GM06990 (cell line): ENCODE data around the gene LY9.
A peak's percentile ranks its signal among the peaks of the same experiment; 100 is the strongest.

Experiments
- DNase-seq: peaks from one replicate; pipeline ENCODE4 v3.0.0-alpha.2; 2011; ENCODE audit not compliant: insufficient read length; ENCODE audit errors: extremely low read depth
- H3K27me3 ChIP-seq: replicated peaks from 2 replicates; pipeline ENCODE4 v1.6.0; 2011; ENCODE audit warnings: low read length; ENCODE audit not compliant: control insufficient read depth, insufficient read depth
- H3K36me3 ChIP-seq: 2 replicates; pipeline ENCODE4 v1.5.1; 2011; ENCODE audit warnings: low read length; ENCODE audit not compliant: control insufficient read depth, insufficient read depth
- H3K4me3 ChIP-seq: replicated peaks from 2 replicates; pipeline ENCODE4 v1.5.1; 2011; ENCODE audit warnings: low read depth, mild to moderate bottlenecking, control low read depth, low read length
- TF ChIP-seq, protein P1 (sequence below): IDR thresholded peaks from 2 replicates; pipeline ENCODE4 v1.5.1; 2011; ENCODE audit warnings: low read length, control low read depth, mild to moderate bottlenecking, inconsistent platforms; ENCODE audit not compliant: insufficient read depth, poor library complexity, severe bottlenecking

LY9 gene

GRCh38 chr1:160814856-160815255, 18.9 kb downstream of the LY9 start:
- Histone ChIP-seq H3K36me3 (no peaks in the 10 kb centered on the region; the same call in 1 of the 2 replicates), H3K4me3 (no peak overlapping the region), H3K27me3 (no peaks in the 10 kb centered on the region)
- DNase-seq = no peak
- TF ChIP-seq, protein P1, sequence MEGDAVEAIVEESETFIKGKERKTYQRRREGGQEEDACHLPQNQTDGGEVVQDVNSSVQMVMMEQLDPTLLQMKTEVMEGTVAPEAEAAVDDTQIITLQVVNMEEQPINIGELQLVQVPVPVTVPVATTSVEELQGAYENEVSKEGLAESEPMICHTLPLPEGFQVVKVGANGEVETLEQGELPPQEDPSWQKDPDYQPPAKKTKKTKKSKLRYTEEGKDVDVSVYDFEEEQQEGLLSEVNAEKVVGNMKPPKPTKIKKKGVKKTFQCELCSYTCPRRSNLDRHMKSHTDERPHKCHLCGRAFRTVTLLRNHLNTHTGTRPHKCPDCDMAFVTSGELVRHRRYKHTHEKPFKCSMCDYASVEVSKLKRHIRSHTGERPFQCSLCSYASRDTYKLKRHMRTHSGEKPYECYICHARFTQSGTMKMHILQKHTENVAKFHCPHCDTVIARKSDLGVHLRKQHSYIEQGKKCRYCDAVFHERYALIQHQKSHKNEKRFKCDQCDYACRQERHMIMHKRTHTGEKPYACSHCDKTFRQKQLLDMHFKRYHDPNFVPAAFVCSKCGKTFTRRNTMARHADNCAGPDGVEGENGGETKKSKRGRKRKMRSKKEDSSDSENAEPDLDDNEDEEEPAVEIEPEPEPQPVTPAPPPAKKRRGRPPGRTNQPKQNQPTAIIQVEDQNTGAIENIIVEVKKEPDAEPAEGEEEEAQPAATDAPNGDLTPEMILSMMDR = no peak

DNA sequence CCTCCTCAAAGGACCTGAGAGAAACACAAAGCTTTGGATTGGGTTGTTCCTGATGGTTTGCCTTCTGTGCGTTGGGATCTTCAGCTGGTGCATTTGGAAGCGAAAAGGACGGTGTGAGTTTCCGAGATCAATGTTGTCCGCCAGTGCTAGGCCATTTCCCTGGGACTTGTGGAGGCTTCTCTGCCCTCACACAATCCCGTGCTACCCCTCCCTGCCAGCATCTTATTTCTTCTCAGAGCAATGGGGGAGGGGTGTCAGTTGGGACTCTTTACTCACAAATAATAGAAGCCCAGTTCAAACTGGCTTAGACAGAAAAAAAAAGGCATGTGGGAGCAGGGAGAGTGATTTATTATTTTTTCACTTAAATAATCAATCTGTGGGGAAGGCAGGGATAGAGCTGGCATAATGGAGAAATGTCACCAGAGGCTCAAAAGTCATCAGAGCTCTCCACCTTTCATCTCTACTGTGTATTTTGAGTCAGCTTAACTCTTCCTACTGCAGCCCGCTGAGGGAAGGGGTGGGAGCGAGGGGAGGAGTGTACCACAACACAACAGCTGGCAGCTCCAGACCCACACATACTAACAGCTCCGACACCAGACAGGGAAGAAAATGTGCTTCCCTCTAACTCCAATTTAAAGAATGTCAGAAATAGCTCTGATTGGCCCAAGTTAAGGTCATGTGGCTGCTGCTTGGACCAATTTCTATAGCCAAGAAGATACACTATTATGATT, 22.4 kb downstream of the LY9 start:
- Histone ChIP-seq H3K36me3 (no peaks in the 10 kb centered on the region; the same call in 1 of the 2 replicates), H3K4me3 (no peak overlapping the region), H3K27me3 (no peaks in the 10 kb centered on the region)
- no peak for DNase-seq
- TF ChIP-seq, protein P1 = no peak

- no peak overlapping the region for H3K4me3 ChIP-seq
- H3K27me3 ChIP-seq = no peaks in the 10 kb centered on the region
- H3K36me3 ChIP-seq = no peaks in the 10 kb centered on the region; the same call in 1 of the 2 replicates
- TF ChIP-seq, protein P1 = no peak
- DNase-seq = no peak
Measured at GRCh38 chr1:160819186-160819585, 23.2 kb downstream of the LY9 start.

DNA sequence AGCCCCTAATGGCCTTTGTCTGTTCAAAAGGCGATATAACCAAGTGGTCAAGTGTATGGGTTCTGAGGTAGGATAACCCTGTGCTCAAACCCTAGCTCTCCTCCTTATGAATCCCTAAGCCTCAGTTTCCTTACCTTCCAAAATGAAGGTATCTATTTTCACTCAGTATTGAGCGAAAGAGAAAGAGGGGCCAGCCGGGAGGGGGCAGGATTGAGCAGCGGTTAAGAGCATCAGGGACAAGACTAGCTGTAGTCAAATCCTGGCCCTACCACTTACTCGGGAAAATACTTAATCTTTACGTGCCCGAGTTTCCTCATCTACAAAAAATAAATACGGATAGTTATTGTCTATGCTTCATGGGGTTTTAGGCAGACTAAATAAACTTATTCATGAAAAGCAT, 25.7 kb downstream of the LY9 start:
- H3K4me3 ChIP-seq = no peak overlapping the region
- TF ChIP-seq, protein P1 = peak; percentile 40
- H3K27me3 ChIP-seq = no peaks in the 10 kb centered on the region
- DNase-seq = no peak
- no peaks in the 10 kb centered on the region for H3K36me3 ChIP-seq

GRCh38 chr1:160823296-160823695, 27.3 kb downstream of the LY9 start:
- Histone ChIP-seq H3K4me3 (no peak overlapping the region), H3K27me3 (no peaks in the 10 kb centered on the region), H3K36me3 (no peaks in the 10 kb centered on the region; the same call in 1 of the 2 replicates)
- TF ChIP-seq, protein P1 = no peak
- DNase-seq = no peak
